Karpas-422 (cell line): Measurements from ENCODE around the gene RNGTT. TPM values are rescaled to one million over a fixed set of nuclear protein-coding genes. Genes with fewer than 3 reads are reported as not detected.
A peak's percentile ranks its signal among the peaks of the same experiment; 100 is the strongest.
"Not testable (repeated sequence)": the region's sequence is repeated elsewhere in the genome, so short reads cannot be mapped to it uniquely, and the experiment has no call there.

Source experiments
- DNase-seq: peaks from one replicate; pipeline ENCODE4 v3.0.0-alpha.2; 2015
- H2AFZ ChIP-seq: fragments of 200-600 bp; sonication (generic); 2 replicates; pipeline ENCODE4 v1.6.1; 2014; ENCODE audit warnings: antibody characterized with exemption, low read length, mixed read lengths
- H3K27ac ChIP-seq: fragments of 200-600 bp; sonication (generic); 2 replicates; pipeline ENCODE4 v1.5.1; 2014; ENCODE audit warnings: mild to moderate bottlenecking, low read length, moderate library complexity
- H3K27me3 ChIP-seq: fragments of 200-600 bp; sonication (generic); 2 replicates; pipeline ENCODE4 v1.6.1; 2014; ENCODE audit warnings: low read length, mixed read lengths
- H3K36me3 ChIP-seq: fragments of 200-600 bp; sonication (generic); 2 replicates; pipeline ENCODE4 v1.6.1; 2014; ENCODE audit warnings: low read length, mixed read lengths; ENCODE audit not compliant: insufficient read depth
- H3K4me1 ChIP-seq: fragments of 200-600 bp; sonication (generic); 2 replicates; pipeline ENCODE4 v1.6.1; 2014; ENCODE audit warnings: mild to moderate bottlenecking, low read length, mixed read lengths
- H3K4me2 ChIP-seq: fragments of 200-600 bp; sonication (generic); 2 replicates; pipeline ENCODE4 v1.6.1; 2014; ENCODE audit warnings: low read length, low read depth, mild to moderate bottlenecking; ENCODE audit not compliant: poor library complexity, severe bottlenecking
- H3K4me3 ChIP-seq: fragments of 200-600 bp; sonication (generic); 2 replicates; pipeline ENCODE4 v1.5.1; 2014; ENCODE audit warnings: mild to moderate bottlenecking, antibody characterized with exemption, low read length, mixed read lengths
- H3K79me2 ChIP-seq: fragments of 200-600 bp; sonication (generic); 2 replicates; pipeline ENCODE4 v1.6.1; 2014; ENCODE audit warnings: mild to moderate bottlenecking, low read length, mixed read lengths
- H3K9ac ChIP-seq: fragments of 200-600 bp; sonication (generic); 2 replicates; pipeline ENCODE4 v1.6.0; 2014; ENCODE audit warnings: low read length
- H3K9me2 ChIP-seq: fragments of 200-600 bp; sonication (generic), shearing (Covaris generic); replicated peaks from 2 replicates; pipeline ENCODE4 v1.6.0; 2014; ENCODE audit warnings: mild to moderate bottlenecking, low read length, moderate library complexity; ENCODE audit not compliant: insufficient read depth
- H3K9me3 ChIP-seq: fragments of 300-700, 200-600 bp; sonication (generic); 2 replicates; pipeline ENCODE4 v1.6.1; 2014; ENCODE audit warnings: low read length, mixed read lengths
- H4K20me1 ChIP-seq: fragments of 200-600 bp; sonication (generic); 2 replicates; pipeline ENCODE4 v1.6.1; 2014; ENCODE audit warnings: mild to moderate bottlenecking, antibody characterized with exemption, low read length, low read depth; ENCODE audit not compliant: insufficient read depth
- total RNA-seq: library from RNA; depleted of rRNA; stranded (reverse); fragments of >200 nt; shearing (Covaris generic); gene quantifications from 2 replicates; pipeline ENCODE4 v1.2.3, GENCODE V29; 2014; ENCODE audit warnings: low replicate concordance

RNGTT gene
- total RNA-seq, 1 experiment from 2014 or later, result 35.9 TPM

- Histone ChIP-seq H3K4me3 (no peak overlapping the region), H3K79me2 (no peaks in the 10 kb centered on the region), H2AFZ (no peak overlapping the region), H3K9me2 (no peaks in the 10 kb centered on the region), H3K36me3 (no peaks in the 10 kb centered on the region), H3K4me1 (peaks cover 15% of the 10 kb centered on the region), H3K27ac (no peak overlapping the region), H3K4me2 (no peak overlapping the region), H3K9ac (no peak overlapping the region), H3K9me3 (no peaks in the 10 kb centered on the region), H4K20me1 (no peaks in the 10 kb centered on the region), H3K27me3 (no peaks in the 10 kb centered on the region)
- DNase-seq, result peak; percentile 46
Measured at GRCh38 chr6:88983532-88983931, 20.1 kb upstream of the RNGTT start.

- H3K9me3 ChIP-seq, H3K27ac ChIP-seq, H3K9ac ChIP-seq, H3K4me3 ChIP-seq, H3K9me2 ChIP-seq, H3K4me2 ChIP-seq, H3K36me3 ChIP-seq, H3K79me2 ChIP-seq, H2AFZ ChIP-seq, H4K20me1 ChIP-seq, DNase-seq, H3K27me3 ChIP-seq: not testable (repeated sequence)
- peaks cover 15% of the 10 kb centered on the region for H3K4me1 ChIP-seq
Measured at GRCh38 chr6:88983129-88983528, 19.7 kb upstream of the RNGTT start.

GRCh38 chr6:88982720-88983119, 19.3 kb upstream of the RNGTT start:
- Histone ChIP-seq H3K36me3 (no peaks in the 10 kb centered on the region), H3K4me1 (peaks cover 15% of the 10 kb centered on the region), H2AFZ (no peak overlapping the region), H4K20me1 (no peaks in the 10 kb centered on the region), H3K79me2 (no peaks in the 10 kb centered on the region), H3K27ac (no peak overlapping the region), H3K4me3 (no peak overlapping the region), H3K27me3 (no peaks in the 10 kb centered on the region), H3K9me2 (no peaks in the 10 kb centered on the region), H3K4me2 (no peak overlapping the region), H3K9ac (no peak overlapping the region), H3K9me3 (no peaks in the 10 kb centered on the region)
- DNase-seq, result peak; percentile 80

GRCh38 chr6:88975369-88975768, 12.0 kb upstream of the RNGTT start:
- Histone ChIP-seq H3K79me2 (no peaks in the 10 kb centered on the region), H3K4me3 (no peak overlapping the region), H3K27me3 (no peaks in the 10 kb centered on the region), H3K9me3 (no peaks in the 10 kb centered on the region), H3K9ac (no peak overlapping the region), H3K4me1 (no peaks in the 10 kb centered on the region), H3K36me3 (no peaks in the 10 kb centered on the region), H2AFZ (no peak overlapping the region), H4K20me1 (no peaks in the 10 kb centered on the region), H3K27ac (no peak overlapping the region), H3K4me2 (no peak overlapping the region), H3K9me2 (no peaks in the 10 kb centered on the region)
- no peak for DNase-seq

GRCh38 chr6:88972504-88973423, 9.3 kb upstream of the RNGTT start:
- Histone ChIP-seq H3K9me3 (peaks cover 3% of the 10 kb centered on the region), H3K9me2 (no peaks in the 10 kb centered on the region), H3K4me2 (no peak overlapping the region), H3K27ac (no peak overlapping the region), H3K9ac (no peak overlapping the region), H3K79me2 (no peaks in the 10 kb centered on the region), H3K27me3 (no peaks in the 10 kb centered on the region), H2AFZ (no peak overlapping the region), H4K20me1 (no peaks in the 10 kb centered on the region), H3K36me3 (no peaks in the 10 kb centered on the region), H3K4me3 (no peak overlapping the region), H3K4me1 (no peaks in the 10 kb centered on the region)
- no peak for DNase-seq

GRCh38 chr6:88970301-88970700, 6.9 kb upstream of the RNGTT start:
- no peaks in the 10 kb centered on the region for H3K79me2 ChIP-seq
- no peaks in the 10 kb centered on the region for H4K20me1 ChIP-seq
- H3K27ac ChIP-seq, result no peak overlapping the region
- no peaks in the 10 kb centered on the region for H3K9me2 ChIP-seq
- H3K27me3 ChIP-seq, result no peaks in the 10 kb centered on the region
- no peak overlapping the region for H3K9ac ChIP-seq
- H3K9me3 ChIP-seq, result peaks cover 7% of the 10 kb centered on the region
- no peak overlapping the region for H3K4me2 ChIP-seq
- DNase-seq, result no peak
- no peak overlapping the region for H2AFZ ChIP-seq
- no peaks in the 10 kb centered on the region for H3K4me1 ChIP-seq
- no peaks in the 10 kb centered on the region for H3K36me3 ChIP-seq
- no peak overlapping the region for H3K4me3 ChIP-seq

GRCh38 chr6:88969255-88969654, 5.8 kb upstream of the RNGTT start:
- not testable (repeated sequence) for H3K79me2 ChIP-seq, DNase-seq, H2AFZ ChIP-seq, H3K4me2 ChIP-seq, H3K4me1 ChIP-seq, H3K9me3 ChIP-seq, H3K9me2 ChIP-seq, H4K20me1 ChIP-seq, H3K27ac ChIP-seq, H3K9ac ChIP-seq, H3K4me3 ChIP-seq, H3K27me3 ChIP-seq, H3K36me3 ChIP-seq

- Histone ChIP-seq H3K4me1 (peaks cover 11% of the 10 kb centered on the region), H3K27me3 (no peaks in the 10 kb centered on the region), H3K36me3 (no peaks in the 10 kb centered on the region)
Measured at GRCh38 chr6:88967891-88968290, 4.5 kb upstream of the RNGTT start.

More at GRCh38 chr6:88967891-88968290, 4.5 kb upstream of the RNGTT start:
- Histone ChIP-seq H3K9me3 (peaks cover 7% of the 10 kb centered on the region), H3K4me2 (no peak overlapping the region), H4K20me1 (0 out of 2 replicates have a peak, but pooled peaks cover 4% of the 10 kb centered on the region), H3K4me3 (no peak overlapping the region), H3K27ac (no peak overlapping the region), H3K9ac (no peak overlapping the region), H2AFZ (no peak overlapping the region), H3K79me2 (peaks cover 8% of the 10 kb centered on the region), H3K9me2 (no peaks in the 10 kb centered on the region)
- no peak for DNase-seq
